AG04450 (cell line): ENCODE measurements around the gene SAPCD2. TPM values are rescaled to one million over a fixed set of nuclear protein-coding genes. Genes with fewer than 3 reads are reported as not detected.

ENCODE experiments used
- CTCF ChIA-PET: fragments of 300-600, 350-600 bp; formaldehyde crosslinking; extraction: SDS; loops from one replicate; lab custom pipeline; 2022; ENCODE audit warnings: antibody characterized with exemption, inconsistent platforms; lab: Charles Lee
- POLR2A ChIA-PET: fragments of 350-600 bp; formaldehyde crosslinking; extraction: SDS; loops from one replicate; lab custom pipeline; 2021; ENCODE audit warnings: antibody characterized with exemption, inconsistent platforms; lab: Yijun Ruan, JAX
- DNase-seq: peaks from one replicate; pipeline ENCODE4 v3.0.0-alpha.2; 2011; ENCODE audit warnings: low read depth, low spot score
- H3K27ac ChIP-seq: one replicate; pipeline ENCODE4 v1.5.1; 2012; ENCODE audit warnings: low read depth, low read length, control low read depth
- H3K27me3 ChIP-seq: one replicate; pipeline ENCODE4 v1.6.0; 2012; ENCODE audit warnings: low read length; ENCODE audit not compliant: control insufficient read depth, insufficient read depth
- H3K4me3 ChIP-seq: 2 replicates; pipeline ENCODE4 v1.5.1; 2011; ENCODE audit warnings: mild to moderate bottlenecking, low read depth, low read length, control low read depth
- H3K9me3 ChIP-seq: 2 replicates; pipeline ENCODE4 v1.5.1; 2012; ENCODE audit warnings: low read length; ENCODE audit not compliant: control insufficient read depth, insufficient read depth
- CTCF ChIP-seq: IDR thresholded peaks from 2 replicates; pipeline ENCODE4 v1.5.1; 2011; ENCODE audit warnings: low read depth, low read length, control low read depth, inconsistent platforms
- polyA plus RNA-seq: library from polyadenylated mRNA; depleted of rRNA; stranded (reverse); fragments of >200 nt; gene quantifications from 2 replicates; pipeline ENCODE4 v1.2.3, GENCODE V29; 2011

SAPCD2 gene
- polyA plus RNA-seq, 1 experiment: 1.5 TPM

GRCh38 chr9:137030538-137031527, 39.5 kb downstream of the SAPCD2 start:
- CTCF ChIA-PET: interaction anchor here (0.5 to 2.2 kb wide), 10 partner anchors 10 to 83 kb away, joined by 3 to 13 read pairs (median 8); partner anchors contain the start of gene PAXX
- Histone ChIP-seq H3K4me3 (no peak overlapping the region), H3K27me3 (no peaks in the 10 kb centered on the region), H3K27ac (no peak overlapping the region), H3K9me3 (no peaks in the 10 kb centered on the region; the same call in 1 of the 2 replicates)
- no peak for DNase-seq
- TF ChIP-seq CTCF: no peak
- POLR2A ChIA-PET: no interaction called here

- Histone ChIP-seq H3K4me3 (no peak overlapping the region), H3K27me3 (no peaks in the 10 kb centered on the region), H3K9me3 (no peaks in the 10 kb centered on the region; the same call in 1 of the 2 replicates), H3K27ac (no peak overlapping the region)
- CTCF ChIA-PET: interaction anchor here (0.5 to 2.2 kb wide), 32 partner anchors 9 to 243 kb away, joined by 3 to 15 read pairs (median 6); partner anchors contain the start of genes AJM1, C8G, CLIC3 and FBXW5
- POLR2A ChIA-PET: interaction anchor here (1.4 kb wide), 1 partner anchor 86 kb away, joined by 3 read pairs; no protein-coding TSS in a partner anchor
- DNase-seq: no peak
- TF ChIP-seq CTCF: no peak
Observed at GRCh38 chr9:137030006-137030405, 40.4 kb downstream of the SAPCD2 start.

GRCh38 chr9:137029058-137029936, 41.1 kb downstream of the SAPCD2 start:
- no peak for DNase-seq
- ChIA-PET CTCF (interaction anchor here (0.6 to 2.2 kb wide), 34 partner anchors 8 to 242 kb away, joined by 3 to 15 read pairs (median 6); partner anchors contain the start of genes AJM1, C8G, CLIC3 and FBXW5), POLR2A (interaction anchor here (1.4 kb wide), 1 partner anchor 86 kb away, joined by 3 read pairs; no protein-coding TSS in a partner anchor)
- TF ChIP-seq CTCF: peak; percentile 88
- Histone ChIP-seq H3K27ac (no peak overlapping the region), H3K9me3 (no peaks in the 10 kb centered on the region; the same call in 1 of the 2 replicates), H3K27me3 (no peaks in the 10 kb centered on the region), H3K4me3 (no peak overlapping the region; the same call in 1 of the 2 replicates)

GRCh38 chr9:137028263-137029057, 41.9 kb downstream of the SAPCD2 start:
- H3K9me3 ChIP-seq: no peaks in the 10 kb centered on the region; the same call in 1 of the 2 replicates
- CTCF ChIA-PET: interaction anchor here (0.6 to 2.2 kb wide), 27 partner anchors 8 to 241 kb away, joined by 3 to 15 read pairs (median 6); partner anchors contain the start of genes C8G, CLIC3, FBXW5 and PAXX
- peak; percentile 29; the same call in 1 of the 2 replicates for TF ChIP-seq CTCF
- no peak overlapping the region for H3K27ac ChIP-seq
- H3K27me3 ChIP-seq: no peaks in the 10 kb centered on the region
- H3K4me3 ChIP-seq: peak overlapping the region; percentile 59
- POLR2A ChIA-PET: interaction anchor here (1.4 kb wide), 1 partner anchor 85 kb away, joined by 3 read pairs; no protein-coding TSS in a partner anchor
- DNase-seq: no peak
